H1 (cell line): ENCODE results near the gene AHDC1. TPM values are rescaled to one million over a fixed set of nuclear protein-coding genes. Genes with fewer than 3 reads are reported as not detected.

Source experiments
- CHD7 ChIP-seq: fragments of 300-600 bp; sonication (generic); IDR thresholded peaks from 2 replicates; pipeline ENCODE4 v1.7.1; 2012; ENCODE audit warnings: low read length, moderate library complexity, mild to moderate bottlenecking, inconsistent platforms; ENCODE audit not compliant: insufficient replicate concordance
- POLR2A ChIP-seq, 2 experiments: IDR thresholded peaks; 1 replicate in 1 of 2; 2 replicates in 1 of 2; pipeline ENCODE4 v1.6.1; 2011; ENCODE audit warnings: low read depth in 2 of 2, low read length in 2 of 2, mild to moderate bottlenecking in 2 of 2; ENCODE audit errors: control extremely low read depth in 1 of 2
- RAD21 ChIP-seq, 2 experiments: IDR thresholded peaks in 1 of 2; conservative IDR thresholded peaks in 1 of 2; 2 replicates each; pipeline ENCODE4 v1.6.1; 2011; ENCODE audit warnings: low read depth in 2 of 2, low read length in 2 of 2, improper control_type of control experiment in 1 of 2, inconsistent platforms in 1 of 2, mild to moderate bottlenecking in 1 of 2, moderate library complexity in 1 of 2
- SIN3A ChIP-seq, 2 experiments: IDR thresholded peaks in 1 of 2; conservative IDR thresholded peaks in 1 of 2; 2 replicates each; pipeline ENCODE4 v1.6.1; 2011 to 2012; ENCODE audit warnings: low read length in 2 of 2, improper control_type of control experiment in 1 of 2, low read depth in 1 of 2, mild to moderate bottlenecking in 1 of 2
- SP2 ChIP-seq: IDR thresholded peaks from 2 replicates; pipeline ENCODE4 v1.6.1; 2012; ENCODE audit warnings: mild to moderate bottlenecking, low read length, inconsistent platforms
- SP4 ChIP-seq: IDR thresholded peaks from 2 replicates; pipeline ENCODE4 v1.6.1; 2012; ENCODE audit warnings: low read length, inconsistent platforms
- TBP ChIP-seq: IDR thresholded peaks from 2 replicates; pipeline ENCODE4 v1.6.1; 2011; ENCODE audit warnings: low read depth, low read length, improper control_type of control experiment
- TCF12 ChIP-seq: IDR thresholded peaks from 2 replicates; pipeline ENCODE4 v1.6.1; 2011; ENCODE audit warnings: low read depth, mild to moderate bottlenecking, low read length
- YY1 ChIP-seq: IDR thresholded peaks from 2 replicates; pipeline ENCODE4 v1.6.1; 2011; ENCODE audit warnings: low read depth, mild to moderate bottlenecking, low read length
- polyA plus RNA-seq, 7 experiments: library from polyadenylated mRNA; depleted of rRNA in 3 of 7; stranded (reverse) in 5 of 7; unstranded in 2 of 7; fragments of >200 nt in 5 of 7; fragments of 200-250 nt in 2 of 7; gene quantifications; 1 replicate in 5 of 7; 2 replicates in 1 of 7; 4 replicates in 1 of 7; pipeline versions ENCODE4 v1.2.1 to v1.2.3, GENCODE V29; 2011 to 2013; ENCODE audit warnings: missing spikeins in 2 of 7, mixed read lengths in 2 of 7
- total RNA-seq: library from RNA; stranded (reverse); fragmentation: NEBNext Ultra II Directional; extraction: Animal tissue kit (Norgen Biotek cat#: 25700); gene quantifications from 2 replicates; pipeline ENCODE4 v1.2.1, GENCODE V29; 2021

AHDC1 gene
- total and polyA plus RNA-seq, 2 of the 8 experiments (the other 6 are each of a cell fraction or from before 2014, with no cell fraction given): 4.4 to 35.1 TPM

DNA sequence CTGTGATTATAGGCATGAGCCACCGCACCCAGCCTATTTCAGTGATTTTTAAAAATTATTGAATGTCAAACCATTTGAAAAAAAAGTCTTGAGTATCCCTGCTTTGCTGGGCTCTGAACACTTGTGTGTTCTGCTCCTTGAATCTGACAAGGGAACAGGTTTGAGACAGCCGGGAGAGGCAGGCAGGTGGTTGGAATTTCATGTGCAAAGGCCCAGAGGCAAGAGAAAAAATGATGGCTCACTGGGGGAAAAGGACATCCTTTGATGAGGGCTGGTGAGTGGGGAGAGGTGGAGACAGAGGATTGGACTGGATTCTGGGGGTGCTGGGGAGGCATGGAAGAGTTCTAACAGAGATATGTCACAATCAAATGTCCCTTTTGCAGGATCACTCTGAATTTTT is 100.9 kb downstream of the AHDC1 start (continued):
- TF ChIP-seq CHD7 (no peak), SIN3A (conservative IDR thresholded peaks at IDR 0.05 in 1 of 2, IDR thresholded peaks at IDR 0.05 in 1 of 2; ENCODE audit: low read depth in 1 of 2, low read length in 2 of 2) (no peak), RAD21 (IDR thresholded peaks at IDR 0.05 in 1 of 2, conservative IDR thresholded peaks at IDR 0.05 in 1 of 2; ENCODE audit: low read depth in 2 of 2, low read length in 2 of 2) (no peak), YY1 (no peak), SP2 (no peak), SP4 (no peak), TBP (no peak), POLR2A (IDR thresholded peaks at IDR 0.05; ENCODE audit: control extremely low read depth in 1 of 2, low read depth in 2 of 2, low read length in 2 of 2) (no peak), TCF12 (no peak)
